Esophagus squamous epithelium (tissue), 5 donors: Measurements from ENCODE around the gene ASIC3. TPM values are rescaled to one million over a fixed set of nuclear protein-coding genes. Genes with fewer than 3 reads are reported as not detected.
"Not testable (repeated sequence)": the region's sequence is repeated elsewhere in the genome, so short reads cannot be mapped to it uniquely, and the experiment has no call there.

Experiments used
- DNase-seq: peaks from one replicate; lab custom pipeline; 2025; lab: John Stamatoyannopoulos, UW
- H3K27ac ChIP-seq, 4 donors: fragments of 200-600 bp; sonication (generic); one replicate each; pipeline ENCODE4 v1.5.1; 2016 to 2019; ENCODE audit warnings: mild to moderate bottlenecking in 1 of 4
- H3K27me3 ChIP-seq, 4 donors: fragments of 200-600 bp; sonication (generic); 1 replicate in 3 of 4; 2 replicates in 1 of 4; pipeline versions ENCODE4 v1.5.1 to v1.6.0; 2017 to 2021; ENCODE audit warnings: antibody characterized with exemption in 1 of 4
- H3K36me3 ChIP-seq, 3 donors: fragments of 200-600 bp; sonication (generic); one replicate each; pipeline ENCODE4 v1.5.1; 2016 to 2019
- H3K4me1 ChIP-seq, 3 donors: fragments of 200-600 bp; sonication (generic); one replicate each; pipeline ENCODE4 v1.5.1; 2017 to 2019
- H3K4me3 ChIP-seq, 4 donors: fragments of 200-600 bp; sonication (generic); 1 replicate in 3 of 4; 2 replicates in 1 of 4; pipeline ENCODE4 v1.5.1; 2016 to 2019; ENCODE audit warnings: mild to moderate bottlenecking in 2 of 4, moderate library complexity in 1 of 4
- H3K9me3 ChIP-seq, 3 donors: fragments of 200-600 bp; sonication (generic); one replicate each; pipeline ENCODE4 v1.5.1; 2016 to 2019
- POLR2A ChIP-seq, 4 donors: fragments of 450-650 bp; IDR thresholded peaks; one replicate each; pipeline ENCODE4 v1.6.1; 2017; ENCODE audit warnings: antibody characterized with exemption in 4 of 4, mild to moderate bottlenecking in 4 of 4, moderate library complexity in 3 of 4
- WGBS, 2 donors: methylation state at CpG; one replicate each; pipeline ENCODE4 v1.1.5; 2018; 5-methylcytosine and 5-hydroxymethylcytosine counted together
- intact Hi-C: fragments of 100-400 bp; cut with DNase I; formaldehyde crosslinking; loops from one replicate; pipeline ENCODE4 v1.15.0; 2022
- total RNA-seq, 4 donors: library from RNA; depleted of rRNA; stranded (reverse); fragments of >200 nt; gene quantifications; one replicate each; pipeline ENCODE4 v1.1.0, GENCODE V29; 2016
- TF ChIP-seq, protein P1 (sequence below), 6 experiments: fragments of 450-650 bp in 4 of 6; fragments of 200-600 bp in 2 of 6; sonication (generic) in 2 of 6; IDR thresholded peaks; one replicate each; pipeline ENCODE4 v1.5.1; 2016 to 2019; ENCODE audit warnings: antibody characterized with exemption in 6 of 6, mild to moderate bottlenecking in 4 of 6, moderate library complexity in 4 of 6
- donor health status: DM: yes; HTN: yes; CAD: no.

Gene ASIC3
- total RNA-seq, 4 donors from 2014 or later: 0.40 to 0.95 TPM; not detected in 2

DNA sequence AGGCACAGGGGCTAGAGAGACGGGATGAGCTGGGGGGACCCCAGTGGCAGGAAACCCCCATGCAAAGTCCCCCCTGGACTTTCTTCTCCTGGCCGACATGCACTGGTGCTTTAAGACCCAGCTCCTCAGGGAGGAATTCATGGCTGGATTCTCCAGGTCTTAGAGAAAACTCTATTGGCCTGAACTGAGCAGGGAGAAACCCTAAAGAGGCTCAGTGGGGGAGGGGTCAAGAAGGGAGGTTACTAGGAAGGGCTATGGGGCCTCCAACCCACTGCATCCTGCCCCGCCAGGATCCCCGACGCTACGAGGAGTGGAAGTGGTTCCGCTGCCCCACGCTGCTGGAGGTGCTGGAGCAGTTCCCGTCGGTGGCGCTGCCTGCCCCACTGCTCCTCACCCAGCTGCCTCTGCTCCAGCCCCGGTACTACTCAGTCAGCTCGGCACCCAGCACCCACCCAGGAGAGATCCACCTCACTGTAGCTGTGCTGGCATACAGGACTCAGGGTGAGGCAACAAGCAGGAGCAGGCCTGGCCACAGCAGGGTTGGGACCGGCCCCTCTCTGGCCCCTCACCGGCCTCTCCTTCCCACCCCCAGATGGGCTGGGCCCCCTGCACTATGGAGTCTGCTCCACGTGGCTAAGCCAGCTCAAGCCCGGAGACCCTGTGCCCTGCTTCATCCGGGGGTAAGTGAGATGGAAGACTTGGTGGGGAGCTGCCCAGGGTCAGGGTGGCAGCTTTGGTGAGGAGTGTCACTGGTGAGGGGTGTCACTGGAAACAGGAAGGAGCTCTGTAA lies 37.8 kb upstream of the ASIC3 start:
- intact Hi-C loops: no loop called here
- TF ChIP-seq, protein P1, sequence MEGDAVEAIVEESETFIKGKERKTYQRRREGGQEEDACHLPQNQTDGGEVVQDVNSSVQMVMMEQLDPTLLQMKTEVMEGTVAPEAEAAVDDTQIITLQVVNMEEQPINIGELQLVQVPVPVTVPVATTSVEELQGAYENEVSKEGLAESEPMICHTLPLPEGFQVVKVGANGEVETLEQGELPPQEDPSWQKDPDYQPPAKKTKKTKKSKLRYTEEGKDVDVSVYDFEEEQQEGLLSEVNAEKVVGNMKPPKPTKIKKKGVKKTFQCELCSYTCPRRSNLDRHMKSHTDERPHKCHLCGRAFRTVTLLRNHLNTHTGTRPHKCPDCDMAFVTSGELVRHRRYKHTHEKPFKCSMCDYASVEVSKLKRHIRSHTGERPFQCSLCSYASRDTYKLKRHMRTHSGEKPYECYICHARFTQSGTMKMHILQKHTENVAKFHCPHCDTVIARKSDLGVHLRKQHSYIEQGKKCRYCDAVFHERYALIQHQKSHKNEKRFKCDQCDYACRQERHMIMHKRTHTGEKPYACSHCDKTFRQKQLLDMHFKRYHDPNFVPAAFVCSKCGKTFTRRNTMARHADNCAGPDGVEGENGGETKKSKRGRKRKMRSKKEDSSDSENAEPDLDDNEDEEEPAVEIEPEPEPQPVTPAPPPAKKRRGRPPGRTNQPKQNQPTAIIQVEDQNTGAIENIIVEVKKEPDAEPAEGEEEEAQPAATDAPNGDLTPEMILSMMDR (IDR thresholded peaks at IDR 0.05): no peak
- no peak for TF ChIP-seq POLR2A (IDR thresholded peaks at IDR 0.05)
- H3K9me3 ChIP-seq: no peaks in the 10 kb centered on the region
- peaks cover 0 to 86% (median 5%) of the 10 kb centered on the region in 4 donors for H3K27me3 ChIP-seq
- no peaks in the 10 kb centered on the region for H3K36me3 ChIP-seq
- H3K4me3 ChIP-seq: no peak overlapping the region
- DNase-seq: no peak
- H3K4me1 ChIP-seq: peaks cover 12 to 87% (median 35%) of the 10 kb centered on the region in 3 donors
- 8 to 15% methylated on average over 2 to 4 of the region's 18 CpGs for whole genome bisulfite sequencing, 2 donors
- peak overlapping the region in 3 of 4 donors; percentile 43 to 63 (median 58) for H3K27ac ChIP-seq

DNA sequence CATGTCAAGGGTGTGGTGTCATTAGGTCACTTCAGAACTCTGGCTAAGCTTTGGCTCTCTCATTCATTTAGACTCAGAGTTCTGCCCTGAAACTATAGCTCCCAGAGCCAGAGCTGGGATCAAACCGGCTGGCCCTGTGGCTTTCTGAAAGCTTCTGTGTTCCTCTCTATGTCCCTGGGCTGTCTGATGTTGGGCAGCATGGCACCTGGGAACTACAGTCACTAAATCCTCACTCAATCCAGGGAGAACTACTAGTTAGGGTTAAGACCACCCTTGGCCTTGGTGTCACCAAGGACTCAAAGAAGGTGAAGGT lies 37.3 kb upstream of the ASIC3 start:
- intact Hi-C loops: no loop called here
- no peak overlapping the region for H3K4me3 ChIP-seq
- WGBS, 2 donors: no CpG with 5 or more reads among the region's 1 CpG
- no peaks in the 10 kb centered on the region for H3K36me3 ChIP-seq
- H3K27ac ChIP-seq: peak overlapping the region in 3 of 4 donors; percentile 44 to 63 (median 58)
- H3K9me3 ChIP-seq: no peaks in the 10 kb centered on the region
- H3K4me1 ChIP-seq: peaks cover 12 to 87% (median 35%) of the 10 kb centered on the region in 3 donors
- no peak for TF ChIP-seq POLR2A (IDR thresholded peaks at IDR 0.05)
- TF ChIP-seq, protein P1 (IDR thresholded peaks at IDR 0.05): no peak
- no peak for DNase-seq
- H3K27me3 ChIP-seq: peaks cover 0 to 91% (median 5%) of the 10 kb centered on the region in 4 donors

DNA sequence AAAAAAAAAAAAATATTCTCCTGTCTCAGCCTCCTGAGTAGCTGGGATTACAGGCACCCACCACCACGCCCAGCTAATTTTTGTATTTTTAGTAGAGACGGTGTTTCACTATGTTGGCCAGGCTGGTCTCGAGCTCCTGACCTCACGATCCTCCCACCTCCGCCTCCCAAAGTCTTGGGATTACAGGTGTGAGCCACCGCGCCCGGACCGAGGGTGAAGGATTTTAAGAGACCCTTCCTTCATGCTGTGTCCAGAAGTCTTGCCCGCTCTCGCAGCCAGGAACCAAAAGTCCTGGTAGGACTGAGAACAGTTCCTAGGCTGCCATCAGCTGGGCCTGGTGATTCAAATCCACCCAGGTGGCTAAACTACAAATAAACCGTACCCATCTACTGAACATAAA lies 36.7 kb upstream of the ASIC3 start:
- intact Hi-C loops: not testable (repeated sequence)

DNA sequence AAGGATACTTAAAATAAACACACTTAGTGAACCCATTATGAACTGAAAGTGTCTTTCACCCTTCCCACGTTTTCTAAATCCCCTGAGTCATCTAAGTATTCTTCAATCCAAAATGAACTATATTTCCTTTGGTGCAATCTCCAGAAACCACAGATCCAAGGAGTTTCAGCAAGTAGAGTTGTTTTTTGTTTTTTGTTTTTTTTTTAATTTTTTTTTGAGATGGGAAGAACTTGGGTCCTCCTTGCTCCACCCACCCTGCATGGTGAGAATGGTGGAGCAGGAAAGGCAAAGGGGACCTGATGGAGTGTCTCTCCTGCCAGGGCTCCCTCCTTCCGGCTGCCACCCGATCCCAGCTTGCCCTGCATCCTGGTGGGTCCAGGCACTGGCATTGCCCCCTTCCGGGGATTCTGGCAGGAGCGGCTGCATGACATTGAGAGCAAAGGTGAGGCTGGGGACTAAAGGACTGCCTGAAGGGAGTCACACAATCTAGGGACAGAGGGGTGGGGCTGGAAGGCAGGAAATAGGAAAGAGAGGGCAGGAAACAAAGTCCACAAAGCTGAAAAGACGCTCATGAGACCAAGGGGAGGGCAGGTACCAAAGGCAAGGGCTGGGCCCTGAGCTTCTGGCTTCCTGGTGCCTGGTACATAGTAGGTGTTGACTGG lies 36.2 kb upstream of the ASIC3 start:
- H3K27me3 ChIP-seq: peaks cover 0 to 95% (median 5%) of the 10 kb centered on the region in 4 donors

More for the DNA sequence above, 36.7 kb upstream of the ASIC3 start:
- H3K4me1 ChIP-seq: peaks cover 12 to 85% (median 35%) of the 10 kb centered on the region in 3 donors
- H3K4me3 ChIP-seq, DNase-seq, H3K9me3 ChIP-seq, H3K36me3 ChIP-seq: not testable (repeated sequence)
- peaks cover 0 to 95% (median 5%) of the 10 kb centered on the region in 4 donors for H3K27me3 ChIP-seq
- WGBS, 2 donors: 81 to 85% methylated on average over 11 to 12 of the region's 12 CpGs
- peak overlapping the region in 1 of 4 donors; percentile 63 for H3K27ac ChIP-seq

DNA sequence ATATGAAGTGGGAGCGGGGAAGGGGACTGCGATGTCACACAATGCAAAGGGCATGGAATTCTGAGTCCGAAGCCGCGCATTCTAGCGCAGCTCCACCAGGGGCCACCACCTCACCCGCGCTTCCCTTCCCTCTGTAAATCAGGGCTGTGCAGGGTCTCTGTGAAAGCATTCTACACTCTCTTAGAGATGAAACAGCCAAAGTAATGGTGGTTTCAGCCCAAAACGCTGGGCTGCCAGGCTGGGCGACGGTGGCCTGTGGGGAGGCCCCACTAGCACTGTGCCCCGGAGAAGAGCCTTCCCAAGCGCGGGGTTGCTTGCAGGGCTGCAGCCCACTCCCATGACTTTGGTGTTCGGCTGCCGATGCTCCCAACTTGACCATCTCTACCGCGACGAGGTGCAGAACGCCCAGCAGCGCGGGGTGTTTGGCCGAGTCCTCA lies 35.4 kb upstream of the ASIC3 start:
- intact Hi-C loops: no loop called here
- DNase-seq: no peak
- Histone ChIP-seq H3K4me1 (peaks cover 15 to 78% (median 25%) of the 10 kb centered on the region in 3 donors), H3K27ac (peak overlapping the region in 1 of 4 donors; percentile 34), H3K9me3 (no peaks in the 10 kb centered on the region), H3K27me3 (peaks cover 0 to 96% (median 5%) of the 10 kb centered on the region in 4 donors), H3K4me3 (peak overlapping the region in 1 of 4 donors; percentile 55), H3K36me3 (no peaks in the 10 kb centered on the region)
- TF ChIP-seq, protein P1 (IDR thresholded peaks at IDR 0.05): peak in 4 of 6 experiments; percentile 27 to 51 (median 30)
- no peak for TF ChIP-seq POLR2A (IDR thresholded peaks at IDR 0.05)
- 33 to 60% methylated on average over 7 to 17 of the region's 23 CpGs for WGBS, 2 donors

More for the DNA sequence above, 36.2 kb upstream of the ASIC3 start:
- Histone ChIP-seq H3K4me1 (peaks cover 12 to 80% (median 30%) of the 10 kb centered on the region in 3 donors), H3K9me3 (no peaks in the 10 kb centered on the region), H3K27ac (peak overlapping the region in 1 of 4 donors; percentile 34), H3K4me3 (no peak overlapping the region), H3K36me3 (no peaks in the 10 kb centered on the region)
- intact Hi-C loops: no loop called here
- TF ChIP-seq POLR2A (IDR thresholded peaks at IDR 0.05): no peak
- TF ChIP-seq, protein P1 (IDR thresholded peaks at IDR 0.05): no peak
- 52 to 69% methylated on average over 4 of the region's 6 CpGs for WGBS, 2 donors
- DNase-seq: no peak
